ENCODE measurements around the gene CCDC191.
A peak's percentile ranks its signal among the peaks of the same experiment; 100 is the strongest.

CCDC191 gene

DNA sequence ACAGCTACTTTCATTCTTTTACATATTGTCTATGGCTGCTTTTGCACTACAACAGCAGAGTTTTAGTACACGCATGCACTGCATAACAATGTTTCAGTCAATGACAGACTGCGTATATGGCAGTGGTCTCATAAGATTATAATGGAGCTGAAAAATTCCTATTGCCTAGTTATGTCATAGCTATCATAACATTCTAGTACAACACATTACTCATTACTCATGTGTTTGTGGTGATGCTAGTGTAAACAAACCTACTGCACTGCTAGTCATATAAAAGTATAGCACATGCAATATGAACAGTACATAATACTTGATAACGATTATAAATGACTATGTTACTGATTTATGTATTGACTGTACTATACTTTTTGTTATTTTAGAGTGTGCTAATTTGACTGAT is 48.1 kb upstream of the CCDC191 start (continued):
- TF ChIP-seq, protein P1, sequence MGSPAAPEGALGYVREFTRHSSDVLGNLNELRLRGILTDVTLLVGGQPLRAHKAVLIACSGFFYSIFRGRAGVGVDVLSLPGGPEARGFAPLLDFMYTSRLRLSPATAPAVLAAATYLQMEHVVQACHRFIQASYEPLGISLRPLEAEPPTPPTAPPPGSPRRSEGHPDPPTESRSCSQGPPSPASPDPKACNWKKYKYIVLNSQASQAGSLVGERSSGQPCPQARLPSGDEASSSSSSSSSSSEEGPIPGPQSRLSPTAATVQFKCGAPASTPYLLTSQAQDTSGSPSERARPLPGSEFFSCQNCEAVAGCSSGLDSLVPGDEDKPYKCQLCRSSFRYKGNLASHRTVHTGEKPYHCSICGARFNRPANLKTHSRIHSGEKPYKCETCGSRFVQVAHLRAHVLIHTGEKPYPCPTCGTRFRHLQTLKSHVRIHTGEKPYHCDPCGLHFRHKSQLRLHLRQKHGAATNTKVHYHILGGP (tag by site-specific recombination; IDR thresholded peaks at IDR 0.05) = peak; percentile 29; the same call in 1 of the 2 replicates
- TF ChIP-seq ZBTB21 (tag by site-specific recombination; IDR thresholded peaks at IDR 0.05) = no peak
- TF ChIP-seq ZNF366 (tag by site-specific recombination; conservative IDR thresholded peaks at IDR 0.05) = peak; percentile 44; the same call in 1 of the 2 replicates

DNA sequence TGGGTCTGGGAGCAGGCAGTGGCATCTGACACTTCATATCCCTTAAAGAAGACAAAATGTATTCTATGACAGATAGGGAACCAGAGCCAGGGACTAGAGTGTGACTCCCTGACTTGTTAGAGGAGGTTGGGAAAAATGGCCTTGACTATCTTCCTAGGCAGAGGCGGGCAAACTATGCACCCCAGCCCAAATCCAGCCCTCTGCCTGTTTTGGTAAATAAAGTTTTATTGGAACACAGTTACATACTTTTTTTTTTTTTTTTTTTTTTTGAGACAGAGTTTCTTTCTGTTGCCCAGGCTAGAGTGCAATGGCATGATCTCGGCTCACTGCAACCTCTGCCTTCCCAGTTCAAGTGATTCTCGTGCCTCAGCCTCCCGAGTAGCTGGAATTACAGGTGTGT is 47.5 kb upstream of the CCDC191 start:
- ChIA-PET POLR2A (no interaction called here), CTCF (interaction anchor here (1.6 kb wide), 1 partner anchor 8 kb away, joined by 4 read pairs; no protein-coding TSS in a partner anchor)
- H3K9me3 ChIP-seq (ENCODE audit: control insufficient read depth, insufficient read depth, low read depth, low read length) = no peaks in the 10 kb centered on the region
- no peak overlapping the region for H3K4me3 ChIP-seq (ENCODE audit: low read depth, low read length)
- no peak for TF ChIP-seq WT1 (tag by site-specific recombination; IDR thresholded peaks at IDR 0.05)
- TF ChIP-seq ZFHX2 (tag by site-specific recombination; conservative IDR thresholded peaks at IDR 0.05) = no peak
- TF ChIP-seq ZEB2 (tag by site-specific recombination; IDR thresholded peaks at IDR 0.05) = no peak
- TF ChIP-seq, protein P2, sequence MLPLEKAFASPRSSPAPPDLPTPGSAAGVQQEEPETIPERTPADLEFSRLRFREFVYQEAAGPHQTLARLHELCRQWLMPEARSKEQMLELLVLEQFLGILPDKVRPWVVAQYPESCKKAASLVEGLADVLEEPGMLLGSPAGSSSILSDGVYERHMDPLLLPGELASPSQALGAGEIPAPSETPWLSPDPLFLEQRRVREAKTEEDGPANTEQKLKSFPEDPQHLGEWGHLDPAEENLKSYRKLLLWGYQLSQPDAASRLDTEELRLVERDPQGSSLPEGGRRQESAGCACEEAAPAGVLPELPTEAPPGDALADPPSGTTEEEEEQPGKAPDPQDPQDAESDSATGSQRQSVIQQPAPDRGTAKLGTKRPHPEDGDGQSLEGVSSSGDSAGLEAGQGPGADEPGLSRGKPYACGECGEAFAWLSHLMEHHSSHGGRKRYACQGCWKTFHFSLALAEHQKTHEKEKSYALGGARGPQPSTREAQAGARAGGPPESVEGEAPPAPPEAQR (tag by site-specific recombination; IDR thresholded peaks at IDR 0.05) = no peak
- no peak for TF ChIP-seq ZNF211 (tag by site-specific recombination; IDR thresholded peaks at IDR 0.05; ENCODE audit: low read depth)
- H3K4me1 ChIP-seq (ENCODE audit: control insufficient read depth, insufficient read depth, low read length) = no peaks in the 10 kb centered on the region
- H3K27ac ChIP-seq (ENCODE audit: extremely low read depth, low read depth, low read length) = no peak overlapping the region
- no peaks in the 10 kb centered on the region for H3K36me3 ChIP-seq (ENCODE audit: control insufficient read depth in 2 of 2, insufficient read depth in 1 of 2, low read length in 2 of 2)

DNA sequence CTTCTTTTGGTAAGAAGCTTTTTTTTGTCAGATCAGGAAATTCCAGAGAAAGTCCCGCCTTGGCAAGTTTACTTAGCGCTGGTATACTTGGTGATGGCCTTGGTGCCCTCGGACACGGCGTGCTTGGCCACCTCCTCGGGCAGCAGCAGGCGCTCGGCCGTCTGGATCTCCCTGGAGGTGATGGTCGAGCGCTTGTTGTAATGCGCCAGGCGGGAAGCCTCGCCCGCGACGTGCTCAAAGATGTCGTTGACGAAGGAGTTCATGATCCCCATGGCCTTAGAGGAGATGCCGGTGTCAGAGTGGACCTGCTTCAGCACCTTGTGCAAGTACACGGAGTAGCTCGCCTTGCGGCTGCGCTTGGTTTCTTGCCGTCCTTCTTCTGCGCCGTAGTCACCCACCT is 46.9 kb upstream of the CCDC191 start:
- ChIA-PET POLR2A (no interaction called here), CTCF (no interaction called here)
- Histone ChIP-seq H3K9me3 (ENCODE audit: control insufficient read depth, insufficient read depth, low read depth, low read length) (no peaks in the 10 kb centered on the region), H3K4me1 (ENCODE audit: control insufficient read depth, insufficient read depth, low read length) (no peaks in the 10 kb centered on the region), H3K4me3 (ENCODE audit: low read depth, low read length) (no peak overlapping the region), H3K27ac (ENCODE audit: extremely low read depth, low read depth, low read length) (no peak overlapping the region), H3K36me3 (ENCODE audit: control insufficient read depth in 2 of 2, insufficient read depth in 1 of 2, low read length in 2 of 2) (no peaks in the 10 kb centered on the region)
- TF ChIP-seq, protein P3, sequence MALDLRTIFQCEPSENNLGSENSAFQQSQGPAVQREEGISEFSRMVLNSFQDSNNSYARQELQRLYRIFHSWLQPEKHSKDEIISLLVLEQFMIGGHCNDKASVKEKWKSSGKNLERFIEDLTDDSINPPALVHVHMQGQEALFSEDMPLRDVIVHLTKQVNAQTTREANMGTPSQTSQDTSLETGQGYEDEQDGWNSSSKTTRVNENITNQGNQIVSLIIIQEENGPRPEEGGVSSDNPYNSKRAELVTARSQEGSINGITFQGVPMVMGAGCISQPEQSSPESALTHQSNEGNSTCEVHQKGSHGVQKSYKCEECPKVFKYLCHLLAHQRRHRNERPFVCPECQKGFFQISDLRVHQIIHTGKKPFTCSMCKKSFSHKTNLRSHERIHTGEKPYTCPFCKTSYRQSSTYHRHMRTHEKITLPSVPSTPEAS (tag by site-specific recombination; IDR thresholded peaks at IDR 0.05) = no peak
- TF ChIP-seq ZNF155 (tag by site-specific recombination; IDR thresholded peaks at IDR 0.05) = no peak
- TF ChIP-seq ZFP41 (tag by site-specific recombination; IDR thresholded peaks at IDR 0.05; ENCODE audit: borderline replicate concordance) = no peak
- no peak for TF ChIP-seq ZNF2 (tag by site-specific recombination; IDR thresholded peaks at IDR 0.05)
- TF ChIP-seq, protein P4, sequence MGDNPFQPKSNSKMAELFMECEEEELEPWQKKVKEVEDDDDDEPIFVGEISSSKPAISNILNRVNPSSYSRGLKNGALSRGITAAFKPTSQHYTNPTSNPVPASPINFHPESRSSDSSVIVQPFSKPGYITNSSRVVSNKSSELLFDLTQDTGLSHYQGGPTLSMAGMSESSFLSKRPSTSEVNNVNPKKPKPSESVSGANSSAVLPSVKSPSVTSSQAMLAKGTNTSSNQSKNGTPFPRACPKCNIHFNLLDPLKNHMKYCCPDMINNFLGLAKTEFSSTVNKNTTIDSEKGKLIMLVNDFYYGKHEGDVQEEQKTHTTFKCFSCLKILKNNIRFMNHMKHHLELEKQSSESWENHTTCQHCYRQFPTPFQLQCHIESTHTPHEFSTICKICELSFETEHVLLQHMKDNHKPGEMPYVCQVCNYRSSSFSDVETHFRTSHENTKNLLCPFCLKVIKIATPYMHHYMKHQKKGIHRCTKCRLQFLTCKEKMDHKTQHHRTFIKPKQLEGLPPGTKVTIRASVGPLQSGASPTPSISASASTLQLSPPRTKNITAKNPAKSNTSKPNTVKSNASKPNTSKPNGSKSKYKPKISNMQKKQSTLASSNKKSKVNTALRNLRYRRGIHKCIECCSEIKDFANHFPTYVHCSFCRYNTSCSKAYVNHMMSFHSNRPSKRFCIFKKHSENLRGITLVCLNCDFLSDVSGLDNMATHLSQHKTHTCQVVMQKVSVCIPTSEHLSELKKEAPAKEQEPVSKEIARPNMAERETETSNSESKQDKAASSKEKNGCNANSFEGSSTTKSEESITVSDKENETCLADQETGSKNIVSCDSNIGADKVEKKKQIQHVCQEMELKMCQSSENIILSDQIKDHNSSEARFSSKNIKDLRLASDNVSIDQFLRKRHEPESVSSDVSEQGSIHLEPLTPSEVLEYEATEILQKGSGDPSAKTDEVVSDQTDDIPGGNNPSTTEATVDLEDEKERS (tag by site-specific recombination; IDR thresholded peaks at IDR 0.05) = no peak
- no peak for TF ChIP-seq ZNF391 (tag by site-specific recombination; IDR thresholded peaks at IDR 0.05; ENCODE audit: borderline replicate concordance, low read depth)
- TF ChIP-seq ZNF248 (tag by site-specific recombination; IDR thresholded peaks at IDR 0.05) = no peak
- TF ChIP-seq ZNF549 (tag by site-specific recombination; IDR thresholded peaks at IDR 0.05) = no peak
- TF ChIP-seq KLF9 (tag by site-specific recombination; IDR thresholded peaks at IDR 0.05; ENCODE audit: low read depth) = no peak
- no peak for TF ChIP-seq ZNF510 (tag by site-specific recombination; IDR thresholded peaks at IDR 0.05; ENCODE audit: insufficient replicate concordance)
- TF ChIP-seq ZNF624 (tag by site-specific recombination; IDR thresholded peaks at IDR 0.05) = no peak
- TF ChIP-seq ZNF654 (tag by site-specific recombination; IDR thresholded peaks at IDR 0.05; ENCODE audit: low read depth) = no peak
- no peak for TF ChIP-seq FEZF1 (tag by site-specific recombination; IDR thresholded peaks at IDR 0.05)
- TF ChIP-seq ZBTB7A (tag by site-specific recombination; IDR thresholded peaks at IDR 0.05; ENCODE audit: low read depth) = no peak
- TF ChIP-seq RBAK (tag by site-specific recombination; IDR thresholded peaks at IDR 0.05) = no peak
- no peak for TF ChIP-seq ZNF555 (tag by site-specific recombination; conservative IDR thresholded peaks at IDR 0.05)
- no peak for TF ChIP-seq ZFP69B (tag by site-specific recombination; IDR thresholded peaks at IDR 0.05)
